K562 (cell line): ENCODE data around the gene MED29. TPM values are rescaled to one million over a fixed set of nuclear protein-coding genes. Genes with fewer than 3 reads are reported as not detected.

Experiments used
- BMI1 ChIP-seq: fragments of 150-350 bp; IDR thresholded peaks from 2 replicates; pipeline ENCODE4 v1.6.1; 2014; ENCODE audit warnings: low read length
- CBX5 ChIP-seq: IDR thresholded peaks from 2 replicates; pipeline ENCODE4 v1.6.1; 2014; ENCODE audit warnings: low read depth, borderline replicate concordance
- CHD7 ChIP-seq: fragments of 200-600 bp; sonication (generic); IDR thresholded peaks from one replicate; pipeline ENCODE4 v1.6.1; 2012; ENCODE audit warnings: mild to moderate bottlenecking, low read depth, low read length, inconsistent platforms
- CUX1 ChIP-seq: fragments of 200-800 bp; sonication (Bioruptor generic); IDR thresholded peaks from 2 replicates; pipeline ENCODE4 v1.6.1; 2016; ENCODE audit warnings: missing genetic modification characterization, missing compliant biosample characterization
- FOXJ3 ChIP-seq: sonication (generic); formaldehyde crosslinking; IDR thresholded peaks from 2 replicates; pipeline ENCODE4 v1.4.0; 2020; ENCODE audit warnings: mild to moderate bottlenecking, missing genetic modification reagents
- NFIX ChIP-seq: fragments of 250-450 bp; sonication (Bioruptor Pico); IDR thresholded peaks from 2 replicates; pipeline ENCODE4 v1.4.0; 2020; ENCODE audit warnings: low read depth, mild to moderate bottlenecking, moderate library complexity
- NR2C2 ChIP-seq, 2 experiments: fragments of 200-800 bp in 1 of 2; sonication (Bioruptor generic) in 1 of 2; sonication (generic) in 1 of 2; formaldehyde crosslinking in 1 of 2; IDR thresholded peaks; 2 replicates each; pipeline versions ENCODE4 v1.6.1 to v1.8.0; 2016 to 2022; ENCODE audit warnings: mild to moderate bottlenecking in 1 of 2, missing compliant biosample characterization in 1 of 2, missing genetic modification characterization in 1 of 2, missing genetic modification reagents in 1 of 2
- ZNF134 ChIP-seq: fragments of 250-450 bp; sonication (Bioruptor Pico); conservative IDR thresholded peaks from 2 replicates; pipeline ENCODE4 v1.4.0; 2020
- ZNF354B ChIP-seq: fragments of 250-450 bp; sonication (Bioruptor Pico); IDR thresholded peaks from 2 replicates; pipeline ENCODE4 v1.4.0; 2020
- ZNF668 ChIP-seq: fragments of 250-450 bp; sonication (Bioruptor Pico); IDR thresholded peaks from 2 replicates; pipeline ENCODE4 v1.8.0; 2022; ENCODE audit warnings: mild to moderate bottlenecking, inconsistent platforms
- polyA plus RNA-seq, 8 experiments: library from polyadenylated mRNA; depleted of rRNA in 4 of 8; stranded (reverse) in 5 of 8; unstranded in 3 of 8; fragments of >200 nt; fragmentation: Nextera tagmentation in 2 of 8; fragmentation: Illumina TruSeq in 1 of 8; extraction: Ambion mirVana in 2 of 8; extraction: Trizol in 1 of 8; gene quantifications; 2 replicates each; pipeline versions ENCODE4 v1.2.1 to v1.2.3, GENCODE V29; 2011 to 2014; ENCODE audit warnings: inconsistent platforms in 1 of 8, missing spikeins in 1 of 8
- total RNA-seq, 7 experiments: library from RNA; depleted of rRNA in 6 of 7; stranded (reverse); fragments of >200 nt in 6 of 7; fragmentation: Illumina TruSeq in 2 of 7; extraction: Trizol in 2 of 7; gene quantifications; 2 replicates each; pipeline versions ENCODE4 v1.2.1 to v1.2.3, GENCODE V29; 2011 to 2021; ENCODE audit warnings: low replicate concordance in 1 of 7

MED29 gene
- total and polyA plus RNA-seq, 9 of the 15 experiments (the other 6 are each of a cell fraction or from before 2014, with no cell fraction given): 1.8 to 22.6 (median 12.4) TPM

GRCh38 chr19:39409208-39410016 lies 18.2 kb downstream of the MED29 start (continued):
- no peak; the same call in 1 of the 2 replicates for TF ChIP-seq ZNF134
- no peak for TF ChIP-seq ZNF668 (CRISPR knock-in tag)
- no peak for TF ChIP-seq CUX1 (CRISPR knock-in tag)
- no peak for TF ChIP-seq CHD7
- no peak for TF ChIP-seq NFIX (CRISPR knock-in tag)
- no peak for TF ChIP-seq FOXJ3 (CRISPR knock-in tag)
- TF ChIP-seq ZNF354B (CRISPR knock-in tag): no peak
- TF ChIP-seq NR2C2 (CRISPR knock-in tag; IDR thresholded peaks at IDR 0.05): no peak
- TF ChIP-seq NR2C2 (tag; IDR thresholded peaks at IDR 0.05): peak; percentile 75; the same call in 1 of the 2 replicates
- TF ChIP-seq BMI1: no peak
- TF ChIP-seq CBX5: no peak
